Measurements from ENCODE around the gene TNFSF15.

TNFSF15 gene

DNA sequence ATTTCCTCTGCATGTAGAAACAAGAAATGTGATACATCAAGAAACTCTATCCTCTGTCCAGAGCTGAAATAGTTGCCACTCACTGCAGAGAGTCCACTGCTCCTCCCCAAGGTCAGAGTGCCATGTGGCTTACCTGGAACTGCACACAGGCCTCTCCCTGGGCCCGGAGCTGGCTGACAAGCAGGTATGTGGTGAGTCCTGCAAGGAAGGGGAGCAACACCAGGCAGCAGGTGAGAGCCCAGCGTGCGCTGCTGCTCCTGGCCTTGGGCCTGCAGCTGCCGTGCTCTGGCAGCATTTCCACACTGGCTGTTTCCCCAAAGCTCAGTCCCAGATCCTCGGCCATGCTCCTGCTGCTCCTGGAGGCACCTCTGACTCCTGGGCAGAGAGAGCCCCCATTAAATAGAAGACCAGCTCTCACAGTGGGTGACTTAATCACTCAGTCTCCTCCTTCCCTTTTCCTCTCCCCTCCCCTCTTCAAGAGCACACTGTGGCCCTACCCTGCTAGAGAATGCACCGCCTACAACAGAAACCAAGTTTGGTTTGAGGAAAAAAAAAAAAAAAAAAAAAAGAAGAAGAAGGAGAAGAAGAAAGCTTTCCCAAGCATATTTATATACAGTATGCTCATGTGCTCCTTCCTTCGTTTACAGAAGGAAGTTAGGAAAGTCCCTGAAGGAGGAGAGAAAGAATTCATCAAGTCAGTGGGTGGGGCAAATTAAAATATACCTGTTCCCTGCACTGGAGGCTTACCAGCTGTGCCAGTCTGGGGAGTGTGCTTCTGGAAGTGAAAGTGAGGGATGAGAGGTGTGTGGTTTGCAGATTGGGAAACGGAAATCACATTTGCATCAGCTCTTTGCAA, at the start of gene TNFSF15:
TNFSF15 (minus strand) TSS at position 370 of the 856 bp plus-strand sequence; CDS start at position 343, 27 bp downstream.
- DNase-seq: peak; percentile 32

DNA sequence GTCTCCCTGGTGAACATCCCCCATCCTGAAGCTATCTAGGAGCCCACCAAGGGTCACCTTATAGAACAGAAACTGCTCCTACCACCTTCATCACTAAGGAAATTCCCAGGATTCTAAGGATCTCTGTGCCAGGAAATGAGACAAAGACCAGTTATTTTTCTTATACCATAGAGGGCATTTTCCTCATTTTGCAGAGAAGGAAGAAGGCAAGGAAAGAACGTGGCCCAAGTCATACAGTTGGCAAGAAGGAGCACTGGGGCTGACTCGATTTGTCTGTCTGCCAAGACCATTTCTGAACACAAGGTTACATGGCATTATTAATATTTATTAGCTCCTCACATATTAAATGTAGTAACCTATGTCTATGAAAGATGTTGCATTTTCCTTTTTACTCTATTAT, 49.6 kb upstream of the TNFSF15 start:
- DNase-seq: no peak

DNA sequence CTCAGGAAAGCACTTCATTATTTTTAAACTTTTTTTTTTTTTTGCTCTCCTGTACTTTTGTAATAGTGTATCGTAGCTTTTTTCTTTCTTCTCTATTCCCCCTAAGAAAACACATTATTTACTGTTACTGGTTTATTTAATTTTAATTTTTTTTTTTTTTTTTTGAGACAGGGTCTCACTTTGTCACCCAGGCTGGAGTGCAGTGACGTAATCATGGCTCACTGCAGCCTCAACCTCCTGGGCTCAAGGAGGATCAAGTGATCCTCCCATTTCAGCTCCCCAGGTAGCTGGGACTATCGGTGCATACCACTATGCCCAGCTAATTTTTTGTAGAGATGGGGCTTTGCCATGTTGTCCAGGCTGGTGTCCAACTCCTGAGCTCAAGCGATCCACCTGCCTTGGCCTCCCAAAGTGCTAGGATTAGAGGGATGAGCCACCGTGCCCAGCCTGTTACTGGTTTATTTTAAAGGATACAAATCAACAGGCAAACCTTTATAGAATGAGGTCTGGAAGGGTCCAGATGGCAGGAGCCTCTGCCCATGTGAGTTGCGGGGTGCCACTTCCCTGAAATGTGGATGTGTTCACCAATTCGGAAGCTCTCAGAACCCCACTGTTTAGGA, 49.0 kb upstream of the TNFSF15 start:
- no peak for DNase-seq

DNA sequence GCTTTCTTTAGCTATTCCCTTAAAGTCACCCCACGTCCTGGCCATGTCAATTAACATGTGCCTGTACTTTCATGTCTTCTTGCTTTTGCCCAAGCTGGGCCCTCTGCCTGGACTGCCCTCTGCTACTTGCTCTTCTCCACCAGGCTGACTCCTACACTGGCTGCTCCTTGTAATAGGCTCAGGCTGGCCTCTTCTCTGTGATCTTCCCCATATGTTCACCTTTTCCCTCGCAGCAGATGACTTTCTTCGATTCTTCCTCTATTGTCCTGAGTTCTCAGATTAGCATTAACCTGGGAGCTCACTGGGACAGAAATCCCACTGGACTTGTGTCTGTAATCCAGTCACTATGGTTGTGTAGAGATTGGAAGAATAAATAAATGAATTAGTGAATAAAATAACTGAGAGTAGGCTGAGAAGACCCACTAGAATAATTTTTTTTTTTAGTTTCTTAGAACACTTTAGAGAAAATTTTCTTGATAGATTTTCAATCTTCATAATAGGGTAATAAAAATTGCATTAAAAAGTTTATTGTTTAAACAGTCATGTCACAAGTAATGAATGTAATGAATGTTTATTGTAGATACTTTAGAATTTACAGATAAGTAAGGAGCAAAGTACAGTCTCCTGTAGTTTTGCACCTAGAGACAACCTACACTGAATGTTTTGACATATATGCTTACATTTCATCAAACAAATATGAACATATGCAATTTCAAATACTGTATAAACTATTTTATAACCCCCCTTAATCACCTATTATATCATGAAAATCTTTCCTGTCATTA, 47.4 kb upstream of the TNFSF15 start:
- no peak for DNase-seq

DNA sequence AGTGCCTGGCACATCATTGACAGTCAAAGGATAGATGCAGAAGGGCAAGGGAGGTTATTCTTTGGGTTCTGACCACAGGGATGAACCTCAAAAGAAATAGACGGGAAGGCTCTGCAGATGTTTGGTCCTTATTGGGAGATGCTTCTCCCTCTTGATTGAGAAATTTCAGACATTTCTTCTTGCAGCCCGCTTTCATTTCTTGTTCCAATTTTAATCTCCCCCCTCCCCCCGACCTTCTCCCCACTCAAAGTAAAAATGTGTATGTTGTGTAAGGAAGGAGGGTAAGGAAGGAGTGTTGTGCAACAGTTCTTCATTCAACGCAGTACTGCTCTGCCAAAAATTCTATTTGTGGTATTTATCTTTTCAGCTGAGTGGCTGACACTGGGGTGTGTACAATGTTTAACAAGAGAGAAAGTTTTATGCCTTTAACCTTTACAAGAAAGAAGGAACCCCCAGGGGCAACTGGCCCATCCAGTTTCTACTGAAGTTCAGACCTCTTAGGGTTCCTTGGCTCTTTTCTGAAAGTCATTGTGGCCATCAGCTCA, 46.3 kb upstream of the TNFSF15 start:
- DNase-seq: no peak

DNA sequence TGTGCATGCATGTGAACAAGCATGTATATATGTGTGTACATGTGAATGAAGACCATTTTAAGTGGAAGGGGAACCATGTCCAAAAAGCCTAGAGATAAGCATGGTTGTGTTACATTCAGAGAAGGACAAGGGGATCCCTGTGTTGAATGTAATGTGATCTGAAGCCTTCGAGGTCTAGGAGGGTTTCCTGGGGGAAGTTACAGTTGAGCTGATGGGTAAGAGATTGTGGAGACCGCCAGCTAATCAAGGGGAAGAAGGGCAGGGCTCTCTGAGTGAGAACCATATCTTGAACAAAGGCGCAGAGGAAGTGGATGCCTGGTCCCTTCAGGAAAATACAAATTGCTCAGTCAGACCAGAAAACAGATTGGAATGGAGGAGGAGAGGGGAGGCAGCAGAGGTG, 45.5 kb upstream of the TNFSF15 start:
- no peak for DNase-seq

DNA sequence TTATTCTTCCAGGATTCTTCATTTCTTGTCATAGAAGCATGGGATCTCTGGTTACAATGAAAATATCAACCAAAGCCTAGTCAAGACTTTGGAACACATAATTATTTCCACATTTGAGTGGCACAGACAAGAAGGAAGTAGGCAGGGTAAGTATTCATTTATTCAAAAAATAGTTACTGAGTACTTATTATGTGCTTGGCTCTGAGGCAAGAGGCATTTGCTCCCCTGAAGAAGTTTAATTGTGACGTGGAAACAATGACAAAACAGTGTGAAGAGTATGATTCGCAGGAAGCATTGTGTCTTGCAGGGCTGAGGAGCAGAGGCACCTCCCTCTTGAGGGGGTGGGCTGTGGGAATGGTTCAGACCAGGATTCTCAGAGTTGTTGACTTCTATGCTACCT, 45.0 kb upstream of the TNFSF15 start:
- no peak for DNase-seq

DNA sequence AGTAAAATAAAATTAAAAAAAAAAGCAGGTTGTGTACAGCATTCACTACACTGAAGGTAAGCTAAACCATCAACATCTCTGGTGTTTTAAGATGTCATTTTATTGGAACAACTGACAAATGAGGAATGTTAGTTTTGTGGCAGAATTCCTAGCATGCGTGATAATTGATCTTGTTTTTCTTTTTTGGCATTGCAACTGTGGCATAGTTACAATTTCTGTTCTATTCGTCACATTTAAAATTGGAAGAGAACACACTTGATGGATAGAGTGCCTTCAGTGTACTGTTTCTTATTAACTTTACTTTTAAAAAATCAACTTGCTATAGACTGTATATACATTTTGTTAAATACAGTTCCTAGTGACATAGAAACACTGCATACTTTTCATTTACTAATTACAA, 43.6 kb upstream of the TNFSF15 start:
- DNase-seq: no peak

DNA sequence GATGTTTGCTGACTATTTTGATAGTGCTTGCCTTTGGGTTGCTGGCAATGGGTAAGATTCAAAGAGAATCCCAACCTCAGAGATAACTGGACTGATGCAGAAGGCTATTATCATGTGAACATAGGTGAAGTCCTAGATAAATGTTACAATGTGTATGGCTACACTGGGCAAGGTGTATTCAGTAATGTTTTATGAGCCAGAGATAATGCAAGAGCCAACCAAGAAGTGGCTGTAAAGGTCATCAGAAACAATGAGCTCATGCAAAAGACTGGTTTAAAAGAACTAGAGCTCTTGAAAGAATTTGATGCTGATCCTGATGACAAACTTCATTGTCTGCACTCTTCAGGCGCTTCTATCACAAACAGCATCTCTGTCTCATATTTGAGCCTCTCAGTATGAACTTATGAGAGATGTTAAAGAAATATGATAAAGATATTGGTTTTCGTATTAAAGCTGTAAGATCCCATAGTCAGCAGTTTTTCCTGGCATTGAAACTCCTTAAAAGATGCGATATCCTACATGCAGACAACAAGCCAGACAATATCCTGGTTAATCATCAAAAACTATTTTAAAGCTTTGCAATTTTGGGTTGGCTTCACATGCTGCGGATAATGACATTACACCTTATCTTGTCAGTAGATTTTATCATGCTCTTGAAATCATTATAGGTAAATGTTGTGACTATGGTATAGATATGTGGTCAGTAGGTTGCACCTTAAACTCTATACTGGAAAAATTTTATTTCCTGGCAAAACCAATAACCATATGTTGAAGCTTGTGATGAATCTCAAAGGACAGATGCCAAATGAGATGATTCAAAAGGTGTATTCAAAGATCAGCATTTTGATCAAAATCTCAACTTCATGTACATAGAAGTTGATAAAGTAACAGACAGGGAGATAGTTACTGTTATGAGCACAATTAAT, 41.9 kb upstream of the TNFSF15 start:
- DNase-seq: no peak

DNA sequence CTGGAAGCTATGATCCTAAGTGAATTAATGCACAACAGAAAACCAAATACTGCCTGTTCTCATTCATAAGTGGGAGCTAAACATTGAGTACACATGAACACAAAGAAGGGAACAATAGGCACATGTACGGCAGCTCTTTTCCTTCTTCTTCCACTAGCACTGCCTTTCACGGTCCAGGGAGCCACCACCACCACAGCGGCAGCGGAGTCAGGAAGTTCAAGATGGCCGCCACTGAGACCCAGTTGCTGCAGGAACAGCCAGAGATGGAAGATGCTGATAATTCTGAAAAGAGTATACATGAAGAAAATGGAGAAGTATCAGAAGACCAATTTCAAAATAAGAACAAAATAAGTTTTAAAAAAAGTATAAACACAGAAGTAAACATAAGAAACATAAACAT, 39.5 kb upstream of the TNFSF15 start:
- no peak for DNase-seq

DNA sequence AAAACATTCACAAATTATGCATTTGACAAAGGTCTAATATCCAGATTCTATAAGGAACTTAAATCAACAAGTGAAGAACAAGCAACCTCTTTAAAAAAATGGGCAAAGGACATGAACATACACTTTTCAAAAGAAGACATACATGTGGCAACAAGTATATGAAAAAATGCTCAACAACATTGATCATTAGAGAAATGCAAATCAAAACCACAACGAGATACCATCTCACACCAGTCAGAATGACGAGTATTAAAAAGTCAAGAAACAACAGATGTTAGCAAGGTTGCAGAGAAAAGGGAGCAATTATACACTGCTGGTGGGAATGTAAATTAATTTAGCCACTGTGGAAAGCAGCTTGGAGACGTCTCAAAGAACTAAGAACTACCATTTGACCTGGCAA, 38.9 kb upstream of the TNFSF15 start:
- DNase-seq: no peak

DNA sequence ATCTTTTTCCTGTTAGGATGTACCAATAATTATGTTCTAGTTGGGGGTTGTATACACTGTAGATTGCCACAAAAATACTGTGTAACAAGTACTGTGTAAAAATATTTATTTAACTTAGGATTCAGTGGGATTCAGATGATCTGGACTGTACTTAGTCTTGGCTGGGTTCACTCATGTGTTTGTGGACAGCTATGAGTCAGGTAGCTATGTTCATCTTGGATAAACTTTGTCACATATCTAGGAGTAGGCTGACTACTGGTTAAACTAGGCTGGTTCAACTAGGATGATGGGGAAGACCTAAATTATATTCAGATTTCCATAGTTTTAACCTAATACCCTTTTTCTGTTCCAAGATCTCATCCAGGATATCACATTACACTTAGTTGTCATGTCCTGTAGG, 32.1 kb upstream of the TNFSF15 start:
- no peak for DNase-seq

DNA sequence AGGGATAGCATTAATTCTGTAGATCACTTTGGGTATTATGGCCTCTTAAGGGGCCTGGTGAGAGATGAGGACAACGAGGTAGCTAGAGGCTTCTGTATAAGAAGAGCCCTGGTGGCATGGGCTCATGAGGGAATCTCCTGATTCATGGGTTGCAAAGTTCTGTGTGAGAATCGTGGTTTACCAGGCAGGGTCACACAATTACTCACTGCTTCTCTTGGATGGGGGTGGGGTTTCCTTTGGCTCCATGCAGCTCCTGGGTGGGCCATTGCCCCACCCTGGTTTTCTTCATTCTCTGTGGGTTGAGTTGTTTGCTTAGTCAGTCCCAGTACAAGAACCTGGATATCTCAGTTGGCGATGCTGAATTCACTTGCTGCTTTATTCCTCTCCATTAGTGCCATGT, 30.9 kb upstream of the TNFSF15 start:
- DNase-seq: no peak

DNA sequence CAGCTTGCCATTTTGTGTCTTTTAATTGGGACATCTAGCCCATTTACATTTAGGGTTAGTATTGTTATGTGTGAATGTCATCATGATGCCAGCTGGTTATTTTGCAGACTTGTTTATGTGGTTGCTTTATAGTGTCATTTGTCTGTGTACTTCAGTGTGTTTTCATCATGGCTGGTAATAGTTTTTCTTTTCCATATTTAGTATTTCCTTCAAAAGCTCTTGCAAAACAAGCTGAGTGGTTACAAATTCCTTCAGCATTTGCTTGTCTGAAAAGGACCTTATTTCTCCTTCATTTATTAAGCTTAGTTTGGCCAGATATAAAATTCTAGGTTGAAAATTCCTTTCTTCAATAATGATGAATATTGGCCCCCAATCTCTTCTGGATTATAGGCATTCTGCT, 28.5 kb upstream of the TNFSF15 start:
- no peak for DNase-seq

DNA sequence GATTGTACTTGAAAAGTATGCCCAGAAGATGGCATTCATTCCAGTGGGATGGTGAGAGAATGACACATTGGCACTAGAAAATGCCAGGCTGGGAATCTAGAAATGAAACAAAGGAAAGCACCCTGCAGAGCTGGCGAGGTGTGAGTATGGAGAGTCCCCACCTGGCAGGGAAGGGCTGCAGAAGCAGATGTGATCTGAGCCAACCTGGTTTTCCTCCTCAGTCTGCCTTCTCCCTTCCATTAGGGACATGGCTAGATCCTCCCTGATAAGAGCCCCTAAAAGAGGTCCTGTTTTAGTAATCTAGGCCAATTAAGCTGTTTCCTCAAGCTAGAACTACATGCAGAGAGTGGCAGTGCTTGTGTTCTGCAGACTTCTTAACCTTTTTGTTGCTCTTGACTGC, 24.7 kb upstream of the TNFSF15 start:
- DNase-seq: no peak

DNA sequence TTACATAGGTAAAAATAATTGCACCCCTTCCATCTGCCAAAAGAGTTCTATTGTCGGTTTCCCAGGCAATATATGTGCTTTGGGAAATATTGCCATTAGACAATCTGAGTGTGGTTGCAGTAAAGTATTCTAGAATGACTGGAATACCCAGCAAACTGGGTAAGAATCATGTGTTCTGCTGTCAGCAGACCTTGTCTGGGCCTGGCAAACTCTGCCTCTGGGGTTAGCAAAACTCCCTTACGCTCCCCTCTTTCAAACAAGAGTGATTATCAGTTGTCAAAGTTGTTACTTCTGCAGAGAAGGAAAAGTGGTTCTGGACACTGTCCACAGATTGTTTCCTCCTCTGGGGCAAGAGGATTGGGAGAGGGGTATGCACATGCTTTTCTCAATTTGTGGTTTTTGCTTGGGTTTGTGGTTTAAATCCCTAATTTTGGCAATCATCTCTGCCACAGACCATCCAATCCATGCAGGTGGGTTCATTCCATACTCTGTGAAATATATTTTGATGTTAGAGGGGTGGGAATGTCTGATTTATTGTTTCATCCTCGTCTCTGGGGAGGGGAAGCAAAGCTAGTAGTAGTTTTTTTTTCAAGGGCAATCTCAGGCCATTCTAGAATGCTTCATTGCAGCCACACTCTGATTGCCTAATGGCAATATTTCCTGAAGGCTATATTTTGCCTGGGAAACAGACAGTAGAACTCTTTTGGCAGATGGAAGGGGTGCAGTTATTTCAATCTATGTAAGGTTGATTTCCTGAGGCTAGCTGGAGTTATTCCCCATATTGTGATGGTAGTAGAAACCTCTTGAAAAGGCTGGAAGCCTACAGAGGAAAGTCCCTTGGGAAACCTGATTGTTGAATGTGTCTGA, 24.0 kb upstream of the TNFSF15 start:
- DNase-seq: no peak

DNA sequence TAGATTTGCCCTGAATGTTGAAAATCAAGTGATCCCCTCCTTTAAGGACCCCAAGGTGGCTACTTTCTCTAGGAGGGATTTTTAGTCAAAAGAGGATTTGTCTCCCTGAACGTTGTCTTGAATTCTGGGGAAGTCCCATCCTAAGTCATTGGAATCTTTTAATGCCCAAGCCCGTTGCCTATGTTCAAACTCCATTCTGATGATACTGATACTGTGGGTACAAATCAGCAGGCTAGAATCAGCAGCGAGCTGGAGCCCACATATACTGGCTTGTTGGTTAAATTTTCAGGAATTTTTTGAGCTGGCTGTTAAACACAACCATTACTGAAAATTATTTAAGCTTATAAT, 22.4 kb upstream of the TNFSF15 start:
- no peak for DNase-seq

DNA sequence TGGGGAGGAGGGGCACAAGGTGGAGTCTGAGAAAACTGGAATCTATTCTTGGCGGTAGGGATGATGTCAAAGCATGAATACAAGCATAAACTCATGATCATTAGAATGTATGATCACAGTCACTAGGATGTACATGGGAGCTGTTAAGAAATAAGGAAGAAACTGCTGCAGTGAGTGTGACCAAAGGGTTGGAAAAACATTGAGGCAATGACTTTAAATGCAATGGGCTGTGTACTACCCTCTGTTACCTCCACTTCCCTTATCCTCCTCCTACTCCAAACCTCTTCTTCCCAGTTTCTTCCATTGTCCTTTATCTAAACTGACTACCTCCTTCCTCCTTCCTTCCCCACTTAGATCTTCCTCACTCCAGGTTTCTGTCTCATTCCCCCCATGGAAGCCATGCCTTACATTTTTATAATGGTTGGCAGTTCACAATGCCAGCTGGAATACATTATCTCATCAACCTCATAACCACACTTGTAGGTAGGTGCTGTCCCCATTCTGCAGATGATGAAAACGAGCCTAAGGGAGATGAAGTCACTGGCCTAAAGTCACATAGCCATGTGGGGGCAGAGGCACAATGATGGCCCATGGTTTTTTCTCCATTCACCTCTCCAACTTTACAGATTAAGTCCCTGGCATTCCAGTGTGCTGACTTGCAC, 21.9 kb upstream of the TNFSF15 start:
- no peak for DNase-seq

DNA sequence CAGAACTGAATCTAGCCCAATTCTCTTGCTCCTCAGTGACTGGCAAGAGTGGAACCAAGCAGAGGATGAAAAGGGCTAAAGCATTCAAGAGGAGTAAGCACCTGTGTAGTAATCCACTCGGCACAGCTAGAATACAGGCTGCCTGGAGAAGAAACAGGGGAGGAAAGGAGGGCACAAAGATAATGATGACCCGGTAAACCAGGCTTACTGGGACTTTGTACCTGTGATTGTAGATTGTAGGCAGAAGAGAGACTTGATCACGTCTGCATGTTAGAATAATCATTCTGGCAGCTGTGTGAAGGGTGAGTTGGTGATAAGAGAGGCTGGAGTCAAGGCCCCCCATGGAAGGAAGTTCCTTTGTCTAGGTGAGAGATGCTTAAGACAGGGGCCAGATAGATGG, 20.6 kb upstream of the TNFSF15 start:
- no peak for DNase-seq

DNA sequence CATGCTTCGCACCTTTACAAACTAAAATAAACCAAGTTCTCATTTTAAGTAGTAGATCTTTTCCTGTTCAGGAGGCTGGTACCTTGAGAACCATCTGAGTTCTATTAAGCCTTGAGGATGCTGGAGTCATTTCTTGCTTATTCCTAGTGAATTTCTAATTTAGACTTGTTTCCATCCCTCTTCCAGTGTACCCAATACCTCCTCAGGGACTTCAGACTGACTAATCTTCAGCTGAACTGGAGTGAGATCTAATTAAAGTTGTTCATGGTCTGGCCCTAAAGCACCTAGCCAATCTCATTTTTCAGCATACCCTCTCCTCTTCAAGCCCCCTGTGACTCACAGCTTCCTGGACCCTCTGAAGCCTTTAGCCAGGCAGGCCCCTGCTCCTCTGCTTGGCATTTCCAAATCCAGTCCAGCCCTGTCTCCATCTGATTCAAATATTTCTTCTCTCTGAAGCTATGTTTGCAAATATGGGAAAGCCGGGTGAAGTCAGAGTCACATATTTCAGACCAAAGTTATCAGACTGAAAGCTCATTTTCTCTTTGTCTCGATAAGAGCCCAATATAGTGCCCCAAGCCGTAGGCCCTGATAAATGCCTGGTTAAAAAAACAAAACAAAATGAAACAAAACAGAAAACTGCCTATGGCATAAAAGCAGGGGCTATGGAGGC, 19.4 kb upstream of the TNFSF15 start:
- DNase-seq: no peak
